ENCODE results near the gene HDAC4.
"Not testable (repeated sequence)": the region's sequence is repeated elsewhere in the genome, so short reads cannot be mapped to it uniquely, and the experiment has no call there.

HDAC4 gene

GRCh38 chr2:239400596-239401066 is at the start of gene HDAC4:
Gene HDAC4, minus strand, starts transcription at chr2:239401020. Its CDS starts 48,321 bp downstream, at chr2:239352699.
- no peak for DNase-seq

DNA sequence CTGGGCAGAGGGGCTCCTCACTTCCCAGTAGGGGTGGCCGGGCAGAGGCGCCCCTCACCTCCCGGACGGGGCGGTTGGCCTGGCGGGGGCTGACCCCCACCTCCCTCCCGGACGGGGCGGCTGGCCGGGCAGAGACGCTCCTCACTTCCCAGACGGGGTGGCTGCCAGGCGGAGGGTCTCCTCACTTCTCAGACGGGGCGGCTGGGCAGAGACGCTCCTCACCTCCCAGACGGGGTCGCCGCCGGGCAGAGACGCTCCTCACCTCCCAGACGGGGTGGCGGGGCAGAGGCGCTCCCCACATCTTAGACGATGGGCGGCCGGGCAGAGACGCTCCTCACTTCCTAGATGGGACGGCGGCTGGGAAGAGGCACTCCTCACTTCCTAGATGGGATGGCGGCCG is 48.6 kb upstream of the HDAC4 start:
- not testable (repeated sequence) for DNase-seq

GRCh38 chr2:239445771-239446524 is 45.1 kb upstream of the HDAC4 start:
- DNase-seq: no peak

- DNase-seq: no peak
These were observed 44.1 kb upstream of the HDAC4 start for GRCh38 chr2:239444626-239445577.

DNA sequence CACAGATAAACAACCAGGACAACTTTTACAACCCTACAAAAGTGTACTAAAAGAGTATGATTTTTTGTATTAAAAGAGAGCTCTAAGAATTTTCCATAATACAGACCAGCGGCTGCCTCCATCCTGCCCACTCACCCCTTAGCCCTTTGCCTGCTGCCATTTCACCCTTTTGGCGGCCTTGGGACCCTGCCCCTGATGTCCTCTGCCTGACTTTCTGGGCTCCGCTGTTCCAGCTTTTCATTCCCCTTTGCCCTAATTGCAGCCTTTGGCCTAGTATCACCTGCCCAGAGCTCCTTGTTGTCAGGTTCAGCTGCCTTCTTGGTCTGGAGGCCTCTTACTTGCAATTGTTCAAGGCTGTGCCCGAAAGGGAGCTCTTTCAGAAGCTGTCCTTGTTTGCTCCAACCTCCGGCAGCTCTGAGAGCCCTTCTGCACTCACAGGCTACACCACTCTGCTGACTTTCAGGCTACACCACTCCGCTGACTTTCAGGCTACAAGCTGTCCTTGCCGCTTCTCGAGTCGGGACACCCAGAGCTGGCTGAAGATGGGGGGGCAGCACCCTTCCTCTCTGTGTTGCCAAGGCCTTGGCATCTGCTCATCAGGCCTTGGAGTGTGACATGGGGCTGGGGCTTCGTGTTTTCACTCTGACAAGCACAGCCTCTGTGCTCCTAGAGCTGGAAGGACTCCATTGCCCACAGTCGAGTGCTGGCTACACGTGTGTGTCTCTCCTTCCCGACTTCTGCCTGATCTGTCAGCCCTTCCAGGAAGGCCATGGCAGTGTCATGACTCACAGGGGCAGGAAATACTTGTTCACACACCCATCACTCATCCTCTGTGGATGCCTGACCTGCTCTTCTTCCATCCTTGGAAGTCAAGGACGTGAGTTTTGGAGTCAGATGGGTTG is 43.1 kb upstream of the HDAC4 start:
- DNase-seq: no peak

DNA sequence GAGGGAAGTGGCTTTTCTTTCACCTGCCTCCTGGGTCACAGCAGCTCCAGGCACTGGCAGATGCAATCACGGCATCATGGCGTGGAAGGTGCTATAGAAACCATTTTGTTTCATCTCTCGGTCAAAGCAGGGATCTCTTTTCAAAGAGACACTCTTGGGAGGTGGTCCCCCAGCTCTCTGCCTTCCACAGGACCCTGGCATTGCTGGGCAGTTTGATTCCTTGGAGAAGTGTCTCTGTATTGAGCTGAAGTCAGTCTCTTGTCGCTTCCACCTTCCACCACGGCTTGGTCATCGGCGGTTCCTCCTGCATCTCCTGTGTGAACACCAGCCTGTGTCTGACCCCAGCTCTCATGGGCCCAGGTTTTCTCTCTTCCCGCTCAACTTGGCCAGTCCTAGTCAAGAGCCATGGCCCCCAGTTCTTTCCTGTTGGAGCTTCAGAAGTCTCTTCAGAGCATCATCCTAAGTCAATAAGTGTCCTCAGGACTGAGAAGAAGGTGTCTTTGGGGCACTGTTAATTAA is 42.3 kb upstream of the HDAC4 start:
- no peak for DNase-seq

- no peak for DNase-seq
These were observed 41.4 kb upstream of the HDAC4 start for GRCh38 chr2:239442192-239442591.

DNA sequence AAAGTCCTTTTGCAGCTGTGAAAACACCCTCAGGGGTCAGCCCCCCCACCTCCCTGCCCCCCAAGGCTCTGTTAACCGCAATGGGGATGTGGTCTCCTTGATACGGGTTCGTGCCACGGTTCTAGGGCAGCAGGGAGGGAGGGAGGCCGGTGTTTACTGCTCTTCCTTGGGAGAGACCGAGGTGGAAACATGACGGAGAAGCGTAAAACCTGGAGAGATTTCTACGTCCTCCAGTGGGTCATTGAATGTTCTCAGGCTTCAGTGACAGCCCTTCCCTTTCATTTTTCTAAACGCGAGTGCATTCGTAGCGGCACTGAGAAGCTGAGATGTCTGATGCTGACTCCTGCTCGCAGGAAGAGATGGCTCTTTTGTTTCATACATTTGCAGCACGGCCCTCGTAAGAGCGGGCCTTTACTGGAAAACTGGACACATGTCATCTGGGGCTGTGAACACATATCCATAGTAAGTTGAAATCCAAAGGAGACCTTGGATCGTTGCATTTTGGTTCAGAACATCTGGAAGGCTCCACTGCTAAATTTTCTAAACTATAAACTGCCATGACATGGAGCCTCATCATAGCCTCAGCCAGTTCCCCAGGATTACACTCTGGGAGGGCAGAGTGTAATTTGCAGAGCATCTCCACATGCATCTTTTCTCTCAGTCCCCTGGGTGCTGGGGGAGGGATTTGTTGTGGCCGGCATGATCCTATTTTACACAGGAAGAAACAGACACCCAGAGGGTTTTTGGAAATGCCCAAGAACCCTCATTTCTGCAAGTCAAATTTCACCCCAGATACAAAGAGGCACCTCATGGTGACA is 40.6 kb upstream of the HDAC4 start:
- peak; percentile 81 for DNase-seq

GRCh38 chr2:239440511-239440959 is 39.7 kb upstream of the HDAC4 start:
- peak; percentile 76 for DNase-seq

GRCh38 chr2:239439754-239440315 is 39.0 kb upstream of the HDAC4 start:
- DNase-seq: no peak

- DNase-seq: no peak
These were observed 38.4 kb upstream of the HDAC4 start for GRCh38 chr2:239438995-239439753.

GRCh38 chr2:239438368-239438767 is 37.5 kb upstream of the HDAC4 start:
- no peak for DNase-seq

- no peak for DNase-seq
These were observed 36.0 kb upstream of the HDAC4 start for GRCh38 chr2:239436669-239437335.

GRCh38 chr2:239436076-239436475 is 35.3 kb upstream of the HDAC4 start:
- no peak for DNase-seq

DNA sequence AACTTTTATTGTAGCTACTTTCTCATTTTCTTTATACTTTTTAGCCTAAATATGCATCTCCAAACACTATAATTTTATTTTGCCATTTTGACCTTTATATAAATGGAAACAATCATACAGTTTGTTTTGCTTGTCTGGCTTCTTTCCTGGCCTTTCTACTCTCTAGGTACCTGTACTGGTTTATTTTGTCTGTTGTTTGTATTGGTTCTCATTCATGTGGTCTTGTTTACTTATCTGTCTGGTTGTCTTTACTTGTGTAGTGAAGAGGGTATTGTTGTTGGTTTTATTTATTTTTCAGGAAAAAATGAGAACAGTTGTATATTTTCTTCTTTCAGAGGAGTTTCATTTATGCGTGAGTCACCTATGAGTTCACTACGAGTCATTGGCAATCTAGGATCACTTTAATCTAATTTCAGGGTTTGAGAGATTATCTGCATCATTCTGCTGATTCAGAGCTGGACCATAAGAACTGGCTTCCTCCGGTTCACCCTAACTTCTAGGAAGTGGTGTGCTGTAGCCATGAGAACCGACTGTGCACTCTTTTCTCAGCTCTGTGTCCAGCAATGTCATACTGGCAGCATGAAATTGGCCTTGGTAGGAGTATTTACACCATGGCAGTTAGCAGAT is 33.1 kb upstream of the HDAC4 start:
- DNase-seq: no peak

DNA sequence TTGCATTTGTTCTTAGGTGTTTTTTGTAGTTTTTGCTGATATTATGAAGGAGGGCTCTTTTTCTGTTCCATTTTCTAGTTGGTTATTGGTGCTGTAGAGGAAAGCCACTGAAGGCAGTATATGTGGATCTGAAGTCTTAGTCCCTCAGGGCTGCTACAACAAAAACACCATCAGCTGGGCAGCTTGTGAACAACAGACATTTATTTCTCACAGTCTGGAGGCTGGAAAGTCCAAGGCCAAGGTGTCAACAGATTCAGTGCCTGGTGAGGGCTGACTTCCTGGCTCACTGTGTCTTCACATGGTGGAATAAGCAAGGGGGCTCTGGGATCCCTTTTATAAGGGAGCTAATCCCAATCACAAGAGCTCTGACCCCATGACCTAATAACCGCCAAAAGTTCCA is 31.4 kb upstream of the HDAC4 start:
- no peak for DNase-seq

- DNase-seq: no peak
These were observed 30.7 kb upstream of the HDAC4 start for GRCh38 chr2:239431536-239431935.

DNA sequence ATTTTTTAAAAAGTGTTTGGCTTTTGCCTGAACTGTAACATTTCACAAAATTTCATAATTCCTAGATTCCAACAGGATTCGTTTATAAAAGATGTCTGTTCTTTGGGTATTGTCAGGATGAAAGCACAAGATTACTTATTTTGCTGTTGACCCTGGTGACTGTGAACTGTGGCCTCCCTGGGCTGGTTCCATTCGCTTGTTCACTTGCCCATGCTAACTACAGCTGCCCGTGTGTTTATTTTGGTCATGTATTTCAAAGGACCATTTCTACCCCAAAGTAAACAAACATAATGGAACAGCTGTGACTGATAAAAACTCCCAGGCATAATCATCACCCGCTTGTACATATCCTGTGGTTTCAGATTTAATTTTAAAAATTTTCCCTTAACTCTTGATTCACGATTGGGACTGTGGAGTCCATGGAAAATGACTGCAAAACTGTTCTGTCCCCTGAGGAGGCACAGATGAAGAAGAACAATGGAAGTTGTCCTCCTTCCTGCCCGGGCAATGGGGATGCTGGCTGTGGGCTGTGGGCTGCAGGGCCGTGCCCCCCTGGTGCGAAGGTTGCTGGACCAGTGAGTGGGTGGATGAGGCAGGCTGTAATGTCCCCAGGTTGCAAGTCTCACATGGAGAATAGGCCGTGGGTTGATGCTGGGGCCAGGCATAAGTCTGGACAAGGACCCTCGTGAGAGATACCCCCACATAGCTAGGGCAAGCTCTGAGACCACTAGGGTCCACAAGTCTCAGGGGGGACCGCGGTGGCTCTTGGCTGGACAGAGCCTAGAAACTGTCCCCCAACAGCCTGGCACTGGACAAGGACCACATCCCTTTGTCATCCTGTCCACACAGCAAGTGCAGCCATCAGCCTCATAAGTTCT is 28.9 kb upstream of the HDAC4 start:
- DNase-seq: no peak

Measured in DMS79 treated with DMSO at 0.1 percent for 48 hours (cell line).